GM19240 (cell line): ENCODE measurements around the gene COMMD10.

Source experiments
- DNase-seq: peaks from one replicate; pipeline ENCODE4 v3.0.0; 2011; ENCODE audit warnings: low spot score; ENCODE audit not compliant: insufficient read length

COMMD10 gene

GRCh38 chr5:116289276-116289675 lies 204.5 kb downstream of the COMMD10 start:
- no peak for DNase-seq

- DNase-seq, result no peak
These were observed 206.4 kb downstream of the COMMD10 start for GRCh38 chr5:116291271-116291670.

- no peak for DNase-seq
These were observed 207.5 kb downstream of the COMMD10 start for GRCh38 chr5:116292321-116292720.

- no peak for DNase-seq
These were observed 211.7 kb downstream of the COMMD10 start for GRCh38 chr5:116296335-116297072.

- no peak for DNase-seq
These were observed 212.5 kb downstream of the COMMD10 start for GRCh38 chr5:116297296-116297814.

- no peak for DNase-seq
These were observed 215.2 kb downstream of the COMMD10 start for GRCh38 chr5:116299746-116300640.

- DNase-seq, result no peak
These were observed 216.3 kb downstream of the COMMD10 start for GRCh38 chr5:116301110-116301509.

- no peak for DNase-seq
These were observed 218.5 kb downstream of the COMMD10 start for GRCh38 chr5:116303340-116303739.

GRCh38 chr5:116303810-116304209 lies 219.0 kb downstream of the COMMD10 start:
- DNase-seq, result no peak

GRCh38 chr5:116305899-116306298 lies 221.1 kb downstream of the COMMD10 start:
- no peak for DNase-seq

GRCh38 chr5:116306846-116307245 lies 222.0 kb downstream of the COMMD10 start:
- no peak for DNase-seq

GRCh38 chr5:116308391-116308790 lies 223.6 kb downstream of the COMMD10 start:
- DNase-seq, result no peak

- DNase-seq, result no peak
These were observed 228.5 kb downstream of the COMMD10 start for GRCh38 chr5:116313366-116313765.

GRCh38 chr5:116315531-116315930 lies 230.7 kb downstream of the COMMD10 start:
- no peak for DNase-seq

- no peak for DNase-seq
These were observed 233.4 kb downstream of the COMMD10 start for GRCh38 chr5:116318091-116318854.

GRCh38 chr5:116320486-116320885 lies 235.7 kb downstream of the COMMD10 start:
- no peak for DNase-seq

GRCh38 chr5:116329503-116329902 lies 244.7 kb downstream of the COMMD10 start:
- DNase-seq, result no peak

GRCh38 chr5:116340799-116341198 lies 256.0 kb downstream of the COMMD10 start:
- no peak for DNase-seq
